SU-DHL-6 (cell line): ENCODE results near the gene DGKH.

ENCODE experiments used
- EZH2phosphoT487 ChIP-seq: fragments of 200-600 bp; sonication (generic), shearing (Covaris generic); conservative IDR thresholded peaks from 2 replicates; pipeline ENCODE4 v1.6.1; 2018; ENCODE audit warnings: mild to moderate bottlenecking, antibody characterized with exemption, low read length, moderate library complexity, mixed read lengths
- TF ChIP-seq, protein P1 (sequence below): fragments of 200-600 bp; sonication (generic); IDR thresholded peaks from one replicate; pipeline ENCODE4 v1.5.1; 2017; ENCODE audit warnings: antibody characterized with exemption, mild to moderate bottlenecking, low read length, moderate library complexity; ENCODE audit not compliant: insufficient read depth, poor library complexity, severe bottlenecking

DNA sequence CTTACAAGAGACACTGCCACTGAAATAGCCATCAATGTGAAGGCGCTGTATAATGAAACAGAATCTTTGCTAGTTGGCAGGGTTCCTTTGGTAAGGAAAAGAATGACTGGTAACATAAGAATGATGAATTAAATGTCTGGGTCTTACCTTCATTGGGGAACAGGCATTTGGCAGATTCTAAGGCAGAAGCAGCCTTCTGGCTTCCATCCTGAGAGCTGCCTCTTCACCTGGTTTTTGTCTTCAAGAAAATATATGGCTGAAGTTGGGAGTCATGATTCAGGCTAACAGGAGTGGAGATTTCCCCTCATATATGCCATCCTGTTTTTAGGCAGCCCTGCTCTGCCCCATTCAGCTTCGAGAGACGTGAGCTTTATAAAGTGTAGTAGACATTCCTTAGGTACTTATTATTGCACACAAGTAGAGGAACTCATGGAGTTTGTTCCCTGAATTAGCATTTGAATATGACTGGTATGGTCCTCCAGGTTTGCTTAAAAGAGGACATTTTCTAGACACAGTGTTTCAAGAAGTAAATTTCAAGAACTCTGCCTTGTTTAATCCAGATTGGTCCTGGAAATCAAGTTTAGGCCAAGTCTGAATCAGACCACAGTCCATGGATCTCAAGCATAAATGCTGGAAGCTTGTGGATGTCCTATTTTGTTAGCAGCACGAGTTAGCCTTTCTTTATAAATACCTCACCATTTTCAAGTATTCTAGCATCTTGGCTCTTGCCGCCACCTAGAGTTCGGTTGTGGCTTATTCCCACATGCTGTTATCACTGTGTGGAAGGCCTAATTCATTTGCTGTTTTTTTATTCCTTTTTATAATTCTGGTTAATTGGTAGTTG lies 167.4 kb downstream of the DGKH start:
- TF ChIP-seq, protein P1, sequence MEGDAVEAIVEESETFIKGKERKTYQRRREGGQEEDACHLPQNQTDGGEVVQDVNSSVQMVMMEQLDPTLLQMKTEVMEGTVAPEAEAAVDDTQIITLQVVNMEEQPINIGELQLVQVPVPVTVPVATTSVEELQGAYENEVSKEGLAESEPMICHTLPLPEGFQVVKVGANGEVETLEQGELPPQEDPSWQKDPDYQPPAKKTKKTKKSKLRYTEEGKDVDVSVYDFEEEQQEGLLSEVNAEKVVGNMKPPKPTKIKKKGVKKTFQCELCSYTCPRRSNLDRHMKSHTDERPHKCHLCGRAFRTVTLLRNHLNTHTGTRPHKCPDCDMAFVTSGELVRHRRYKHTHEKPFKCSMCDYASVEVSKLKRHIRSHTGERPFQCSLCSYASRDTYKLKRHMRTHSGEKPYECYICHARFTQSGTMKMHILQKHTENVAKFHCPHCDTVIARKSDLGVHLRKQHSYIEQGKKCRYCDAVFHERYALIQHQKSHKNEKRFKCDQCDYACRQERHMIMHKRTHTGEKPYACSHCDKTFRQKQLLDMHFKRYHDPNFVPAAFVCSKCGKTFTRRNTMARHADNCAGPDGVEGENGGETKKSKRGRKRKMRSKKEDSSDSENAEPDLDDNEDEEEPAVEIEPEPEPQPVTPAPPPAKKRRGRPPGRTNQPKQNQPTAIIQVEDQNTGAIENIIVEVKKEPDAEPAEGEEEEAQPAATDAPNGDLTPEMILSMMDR, result peak; percentile 67
- TF ChIP-seq EZH2phosphoT487, result no peak
